H7 (cell line): ENCODE measurements around the gene STT3A. TPM values are rescaled to one million over a fixed set of nuclear protein-coding genes. Genes with fewer than 3 reads are reported as not detected.

Experiments
- DNase-seq: peaks from one replicate; pipeline ENCODE4 v3.0.0; 2012
- H3K27me3 ChIP-seq: 2 replicates; pipeline ENCODE4 v1.6.0; 2011; ENCODE audit warnings: mild to moderate bottlenecking, low read length; ENCODE audit not compliant: control insufficient read depth, insufficient read depth
- H3K36me3 ChIP-seq: replicated peaks from 2 replicates; pipeline ENCODE4 v1.5.1; 2011; ENCODE audit warnings: low read length; ENCODE audit not compliant: control insufficient read depth, insufficient read depth
- H3K4me3 ChIP-seq: 2 replicates; pipeline ENCODE4 v1.5.1; 2011; ENCODE audit warnings: low read depth, mild to moderate bottlenecking, control low read depth, low read length, moderate library complexity; ENCODE audit not compliant: insufficient read depth
- total RNA-seq: library from RNA; depleted of rRNA; stranded (reverse); fragments of >200 nt; shearing (Covaris generic); gene quantifications from 2 replicates; pipeline ENCODE4 v1.2.3, GENCODE V29; 2014

Gene STT3A
- total RNA-seq, 1 experiment from 2014 or later: 184 TPM

DNA sequence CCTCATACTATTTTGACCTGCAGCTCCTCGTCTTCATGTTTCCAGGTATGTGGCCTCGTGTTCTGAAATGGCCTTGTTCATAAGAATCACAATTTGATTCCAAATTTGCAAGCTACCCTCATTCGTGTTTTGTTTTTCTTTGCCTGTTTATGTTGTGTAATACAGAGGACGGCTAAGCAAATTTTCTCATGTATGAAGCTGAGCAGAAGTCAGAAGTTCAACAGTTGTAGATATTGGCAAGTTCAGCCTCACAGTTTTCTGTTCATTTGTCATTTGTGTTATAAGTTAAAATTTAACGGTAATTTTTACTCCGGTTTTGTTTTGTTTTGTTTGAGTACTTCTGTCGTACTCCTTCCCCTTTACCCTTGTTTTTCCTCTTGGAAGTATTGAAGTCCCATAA, 16.9 kb downstream of the STT3A start:
- DNase-seq: no peak
- Histone ChIP-seq H3K4me3 (no peak overlapping the region), H3K36me3 (peaks cover 47% of the 10 kb centered on the region), H3K27me3 (no peaks in the 10 kb centered on the region)

DNA sequence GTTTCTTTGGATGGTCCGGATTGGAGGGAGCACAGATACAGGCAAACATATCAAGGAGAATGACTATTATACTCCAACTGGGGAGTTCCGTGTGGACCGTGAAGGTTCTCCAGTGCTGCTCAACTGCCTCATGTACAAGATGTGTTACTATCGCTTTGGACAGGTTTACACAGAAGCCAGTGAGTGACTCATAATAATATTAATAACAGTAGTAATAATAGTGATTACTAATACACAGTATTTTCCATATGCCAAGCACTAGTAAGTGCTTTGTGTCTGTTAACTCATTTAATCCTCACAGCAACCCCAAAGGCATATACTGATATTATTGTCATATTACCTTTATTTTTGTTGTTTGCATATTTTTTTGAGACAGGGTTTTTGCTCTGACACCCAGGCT, 25.7 kb downstream of the STT3A start:
- DNase-seq: no peak

DNA sequence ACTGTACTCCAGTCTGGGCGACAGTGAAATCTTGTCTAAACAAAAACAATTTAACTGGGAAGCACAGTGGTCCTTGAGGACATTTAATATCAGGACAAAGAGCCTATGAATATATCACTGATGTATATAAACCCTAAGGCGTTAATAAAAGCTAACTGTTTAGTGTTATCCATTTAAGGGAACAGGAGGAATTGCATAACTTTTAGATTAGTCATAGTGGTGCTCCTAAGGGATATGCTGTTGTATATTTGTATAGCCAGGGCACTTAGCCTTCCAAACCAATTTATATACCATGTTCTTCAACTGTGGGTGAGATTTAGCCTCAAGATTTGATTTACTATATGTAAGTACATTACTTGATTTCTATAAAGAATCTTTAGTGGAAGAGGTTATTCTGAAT, 29.3 kb downstream of the STT3A start:
- peaks cover 27% of the 10 kb centered on the region for H3K36me3 ChIP-seq
- DNase-seq: no peak
- H3K27me3 ChIP-seq: no peaks in the 10 kb centered on the region
- no peak overlapping the region for H3K4me3 ChIP-seq

More for the DNA sequence above, 25.7 kb downstream of the STT3A start:
- Histone ChIP-seq H3K36me3 (peaks cover 33% of the 10 kb centered on the region), H3K4me3 (no peak overlapping the region), H3K27me3 (no peaks in the 10 kb centered on the region)

DNA sequence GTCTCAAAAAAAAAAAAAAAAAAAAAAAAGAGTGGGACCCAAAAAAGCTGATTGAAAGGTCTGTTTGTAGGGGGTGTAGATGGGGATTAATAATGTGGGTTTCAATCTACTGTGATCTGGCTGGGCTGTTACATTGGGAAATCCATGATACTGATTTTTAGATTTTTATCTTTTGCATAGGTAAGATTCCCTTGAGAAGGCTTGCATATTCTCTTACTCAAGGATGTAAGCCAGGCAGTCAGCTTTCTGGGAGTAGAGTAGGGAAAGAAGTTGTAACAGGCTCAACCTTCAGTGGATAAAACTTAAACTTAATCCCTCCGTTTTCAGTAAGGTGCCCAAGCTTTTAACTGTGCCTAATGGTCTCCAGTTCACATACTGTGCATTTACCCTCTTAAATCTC, 30.4 kb downstream of the STT3A start:
- Histone ChIP-seq H3K36me3 (peaks cover 28% of the 10 kb centered on the region), H3K4me3 (no peak overlapping the region), H3K27me3 (no peaks in the 10 kb centered on the region)
- DNase-seq: no peak

DNA sequence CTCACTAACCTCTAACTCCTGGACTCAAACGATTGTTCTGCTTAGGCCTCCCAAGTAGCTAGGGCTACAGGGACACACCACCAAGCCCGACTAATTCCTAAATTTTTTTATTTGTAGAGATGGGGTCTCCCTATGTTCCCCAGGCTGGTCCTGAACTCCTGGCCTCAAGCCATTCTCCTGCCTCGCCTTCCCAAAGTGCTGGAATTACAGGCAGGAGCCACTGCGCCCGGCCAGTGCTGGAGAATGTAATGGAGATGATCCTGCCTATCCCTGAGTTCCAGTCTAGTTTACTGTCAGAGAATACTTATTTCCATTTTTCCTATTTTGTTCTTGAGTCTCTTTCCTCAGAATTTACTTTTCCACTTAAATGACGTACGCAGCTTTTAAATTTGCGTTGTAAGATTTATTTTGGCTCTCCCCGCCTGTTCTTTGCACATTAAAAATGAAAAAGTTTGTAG, 32.1 kb downstream of the STT3A start, which contains the start of gene CHEK1:
Gene CHEK1 (plus strand): TSS at position 408 of the 458 bp plus-strand sequence. CDS start 1,606 bp downstream, outside the sequence.
- Histone ChIP-seq H3K27me3 (no peaks in the 10 kb centered on the region), H3K36me3 (peaks cover 26% of the 10 kb centered on the region), H3K4me3 (peak within 1 kb of the TSS; percentile 83)
- no peak for DNase-seq

GRCh38 chr11:125625225-125625629, 32.6 kb downstream of the STT3A start:
- DNase-seq: no peak
- peak overlapping the region; percentile 83 for H3K4me3 ChIP-seq

GRCh38 chr11:125625630-125626287, 33.1 kb downstream of the STT3A start:
- Histone ChIP-seq H3K36me3 (peaks cover 27% of the 10 kb centered on the region), H3K27me3 (no peaks in the 10 kb centered on the region), H3K4me3 (peak overlapping the region; percentile 83)
- DNase-seq: peak; percentile 88

More at GRCh38 chr11:125625225-125625629, 32.6 kb downstream of the STT3A start:
- Histone ChIP-seq H3K36me3 (peaks cover 24% of the 10 kb centered on the region), H3K27me3 (no peaks in the 10 kb centered on the region)

DNA sequence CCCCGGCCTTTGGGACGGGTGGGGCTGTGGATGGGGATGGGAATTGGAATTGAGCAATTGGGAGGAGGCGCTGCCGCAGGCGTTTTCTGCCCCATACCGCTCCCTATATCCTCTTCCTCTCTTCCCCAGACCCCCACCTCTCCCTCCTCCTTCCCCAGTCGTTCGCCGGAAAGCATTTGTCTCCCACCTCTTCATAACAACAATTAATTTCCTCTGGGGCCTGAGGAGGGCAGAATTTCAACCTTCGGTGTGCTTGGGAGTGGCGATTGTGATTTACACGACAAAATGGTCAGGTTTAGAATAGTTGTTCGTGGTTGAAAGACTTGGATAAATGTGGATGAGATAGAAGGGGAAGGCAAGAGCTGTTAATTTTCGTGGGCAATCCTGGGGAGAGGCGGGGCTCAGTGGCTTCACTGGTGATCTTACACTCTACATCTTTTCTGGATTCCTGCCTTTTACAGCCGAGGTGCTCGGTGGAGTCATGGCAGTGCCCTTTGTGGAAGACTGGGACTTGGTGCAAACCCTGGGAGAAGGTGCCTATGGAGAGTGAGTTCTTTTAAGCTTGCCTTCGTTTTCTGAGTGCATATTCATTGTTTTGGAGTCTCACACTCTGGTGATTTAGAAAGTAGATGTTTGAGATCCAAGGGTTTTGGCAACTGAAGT, 33.8 kb downstream of the STT3A start:
- H3K27me3 ChIP-seq: no peaks in the 10 kb centered on the region
- peaks cover 21% of the 10 kb centered on the region for H3K36me3 ChIP-seq
- peak; percentile 13 for DNase-seq
- peak overlapping the region; percentile 83 for H3K4me3 ChIP-seq

- H3K4me3 ChIP-seq: peak overlapping the region; percentile 83
- H3K27me3 ChIP-seq: no peaks in the 10 kb centered on the region
- no peak for DNase-seq
- H3K36me3 ChIP-seq: peaks cover 21% of the 10 kb centered on the region
These were observed 34.7 kb downstream of the STT3A start for GRCh38 chr11:125627236-125627910.

DNA sequence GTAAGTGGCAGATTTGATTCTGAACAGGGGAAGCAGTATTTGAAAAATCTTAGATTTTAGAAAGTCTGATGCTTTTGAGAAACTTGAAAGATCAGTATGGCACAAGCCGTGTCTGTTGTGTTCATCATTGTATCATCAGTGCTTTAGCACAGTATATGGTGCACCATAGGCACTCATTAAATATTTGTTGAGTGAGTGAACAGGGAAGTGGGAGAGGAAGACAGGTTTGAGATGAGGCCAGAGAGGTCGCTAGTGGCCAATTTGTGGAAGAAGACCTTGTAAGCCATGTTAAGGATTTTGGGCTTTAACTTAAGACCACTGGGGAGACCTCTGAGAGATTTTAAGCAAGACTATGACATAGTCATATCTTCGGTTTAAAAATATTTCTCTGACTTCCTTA, 45.2 kb downstream of the STT3A start:
- H3K36me3 ChIP-seq: peaks cover 19% of the 10 kb centered on the region
- no peak for DNase-seq
- no peak overlapping the region for H3K4me3 ChIP-seq
- H3K27me3 ChIP-seq: no peaks in the 10 kb centered on the region

- DNase-seq: no peak
- peaks cover 18% of the 10 kb centered on the region for H3K36me3 ChIP-seq
- no peaks in the 10 kb centered on the region for H3K27me3 ChIP-seq
- H3K4me3 ChIP-seq: no peak overlapping the region
These were observed 45.7 kb downstream of the STT3A start for GRCh38 chr11:125638315-125638714.

GRCh38 chr11:125645871-125646270, 53.2 kb downstream of the STT3A start:
- H3K36me3 ChIP-seq: peaks cover 6% of the 10 kb centered on the region
- no peak for DNase-seq
- H3K4me3 ChIP-seq: no peak overlapping the region
- no peaks in the 10 kb centered on the region for H3K27me3 ChIP-seq

DNA sequence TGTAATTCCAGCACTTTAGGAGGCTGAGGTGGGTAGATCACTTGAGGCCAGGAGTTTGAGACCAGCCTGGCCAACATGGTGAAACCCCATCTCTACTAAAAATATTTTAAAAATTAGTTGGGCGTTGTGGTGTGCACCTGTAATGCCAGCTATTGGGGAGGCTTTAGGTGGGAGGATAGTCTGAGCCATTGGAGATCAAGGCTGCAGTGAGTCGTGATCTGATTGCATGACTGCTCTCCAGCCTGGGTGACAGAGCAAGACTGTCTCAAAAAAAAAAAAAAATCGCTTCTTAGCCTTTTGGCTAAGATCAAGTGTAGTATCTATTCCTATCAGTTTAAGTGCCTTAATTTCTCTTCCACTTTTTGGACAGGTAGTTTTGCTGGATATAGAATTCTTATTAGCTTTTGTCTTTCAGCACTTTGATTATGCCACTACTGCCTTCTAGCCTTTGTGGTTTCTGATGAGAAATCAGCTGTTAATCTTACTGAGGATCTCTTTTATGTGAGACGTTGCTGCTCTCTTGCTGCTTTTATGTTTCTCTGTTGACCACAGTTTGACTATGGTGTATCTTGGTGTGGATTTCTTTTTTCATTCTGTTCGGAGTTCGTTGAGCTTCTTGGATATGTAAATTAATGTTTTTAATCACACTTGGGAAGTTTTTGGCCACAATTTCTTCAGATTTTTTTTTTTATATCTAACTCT, 57.0 kb downstream of the STT3A start:
- peaks cover 6% of the 10 kb centered on the region for H3K36me3 ChIP-seq
- no peak overlapping the region for H3K4me3 ChIP-seq
- no peak for DNase-seq
- H3K27me3 ChIP-seq: no peaks in the 10 kb centered on the region

- DNase-seq: no peak
- Histone ChIP-seq H3K4me3 (no peak overlapping the region), H3K36me3 (peaks cover 4% of the 10 kb centered on the region), H3K27me3 (no peaks in the 10 kb centered on the region)
These were observed 70.0 kb downstream of the STT3A start for GRCh38 chr11:125662689-125663088.
